ENCODE data around the gene TMEM150B. TPM values are rescaled to one million over a fixed set of nuclear protein-coding genes. Genes with fewer than 3 reads are reported as not detected.
A peak's percentile ranks its signal among the peaks of the same experiment; 100 is the strongest.

TMEM150B gene
- total RNA-seq, 5 donors from 2014 or later (not counting 1 experiment from before 2014, with no cell fraction given): 0.47 TPM; not detected in 4

DNA sequence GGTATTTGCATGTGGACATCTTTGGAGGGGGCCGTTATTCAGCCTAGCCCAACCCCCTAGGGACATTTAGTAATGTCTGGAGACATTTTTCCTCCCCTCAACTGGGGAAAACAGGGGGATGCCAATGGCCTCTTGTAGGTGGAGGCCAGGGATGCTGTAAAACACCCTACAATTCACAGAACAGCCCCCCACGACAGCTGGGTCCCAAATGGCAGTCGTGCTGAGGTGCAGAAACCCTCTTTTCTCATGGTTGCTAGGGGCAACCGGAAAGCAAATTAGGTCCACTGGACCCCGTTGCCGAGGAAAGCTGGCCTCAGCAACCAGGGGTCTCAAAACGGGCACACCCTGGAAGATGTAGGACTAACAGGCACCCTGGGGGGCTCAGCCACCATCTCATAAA is 14.6 kb downstream of the TMEM150B start:
- no peak for ATAC-seq (replicated peaks in 1 of 4)
- 88% methylated on average over 2 of the region's 7 CpGs for WGBS (ENCODE audit: insufficient coverage)
- Mint-ChIP-seq H3K27ac (no peak overlapping the region), H3K27me3 (no peaks in the 10 kb centered on the region), H3K9me3 (no peaks in the 10 kb centered on the region), H3K4me3 (no peak overlapping the region), H3K36me3 (no peaks in the 10 kb centered on the region), H3K4me1 (peaks cover 0 to 6% (median 3%) of the 10 kb centered on the region in 3 donors)
- no peaks in the 10 kb centered on the region for H3K27me3 ChIP-seq (replicated peaks in 1 of 2; ENCODE audit: control insufficient read depth in 2 of 2, extremely low read depth in 1 of 2, insufficient read depth in 2 of 2, low read length in 1 of 2)
- no peaks in the 10 kb centered on the region for H3K36me3 ChIP-seq (ENCODE audit: control insufficient read depth in 2 of 2, extremely low read depth in 1 of 2, insufficient read depth in 1 of 2, low read length in 1 of 2)
- no peak overlapping the region for H3K4me3 ChIP-seq (ENCODE audit: control insufficient read depth in 1 of 2, extremely low read depth in 1 of 2, low read length in 1 of 2)
- H3K27ac ChIP-seq (ENCODE audit: low read length): no peak overlapping the region
- no peak for DNase-seq
- POLR2A ChIA-PET: no interaction called here
- no peaks in the 10 kb centered on the region for H3K4me1 ChIP-seq (ENCODE audit: control insufficient read depth in 1 of 2, extremely low read depth in 1 of 2, insufficient read depth in 2 of 2, low read length in 2 of 2)
- CTCF ChIA-PET: no interaction called here
- H3K9me3 ChIP-seq: no peaks in the 10 kb centered on the region

DNA sequence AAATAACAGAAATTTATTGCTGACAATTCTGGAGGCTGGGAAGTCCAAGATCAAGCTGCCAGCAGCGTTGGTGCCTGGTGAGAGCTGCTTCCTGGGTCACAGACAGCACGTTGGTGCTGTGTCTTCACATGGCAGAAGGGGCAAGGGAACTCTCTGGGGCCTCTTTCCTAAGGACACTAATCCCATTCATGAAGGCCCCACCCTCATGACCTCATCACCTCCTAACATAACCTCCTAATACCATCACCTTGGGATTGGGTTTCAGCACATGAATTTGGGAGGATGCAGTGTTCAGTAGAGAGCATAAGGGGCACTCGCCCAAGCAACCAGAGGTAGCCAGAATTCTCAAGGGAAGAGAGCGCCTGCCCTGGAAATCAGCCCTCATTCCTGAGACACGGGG is 15.7 kb downstream of the TMEM150B start:
- DNase-seq: no peak
- Histone ChIP-seq H3K9me3 (no peaks in the 10 kb centered on the region), H3K27me3 (replicated peaks in 1 of 2; ENCODE audit: control insufficient read depth in 2 of 2, extremely low read depth in 1 of 2, insufficient read depth in 2 of 2, low read length in 1 of 2) (no peaks in the 10 kb centered on the region), H3K27ac (ENCODE audit: low read length) (no peak overlapping the region), H3K4me1 (ENCODE audit: control insufficient read depth in 1 of 2, extremely low read depth in 1 of 2, insufficient read depth in 2 of 2, low read length in 2 of 2) (no peaks in the 10 kb centered on the region), H3K4me3 (ENCODE audit: control insufficient read depth in 1 of 2, extremely low read depth in 1 of 2, low read length in 1 of 2) (no peak overlapping the region), H3K36me3 (ENCODE audit: control insufficient read depth in 2 of 2, extremely low read depth in 1 of 2, insufficient read depth in 1 of 2, low read length in 1 of 2) (no peaks in the 10 kb centered on the region)
- Mint-ChIP-seq H3K9me3 (no peaks in the 10 kb centered on the region), H3K4me3 (no peak overlapping the region), H3K36me3 (no peaks in the 10 kb centered on the region), H3K4me1 (peaks cover 2 to 6% (median 5%) of the 10 kb centered on the region in 3 donors), H3K27ac (no peak overlapping the region), H3K27me3 (no peaks in the 10 kb centered on the region)
- ATAC-seq (replicated peaks in 1 of 4): no peak
- 75% methylated on average over 5 of the region's 5 CpGs for WGBS (ENCODE audit: insufficient coverage)
- ChIA-PET POLR2A (interaction anchor here in 1 of 2 donors (0.6 kb wide), 1 partner anchor 17 kb away, joined by 3 read pairs; no protein-coding TSS in a partner anchor), CTCF (no interaction called here)

DNA sequence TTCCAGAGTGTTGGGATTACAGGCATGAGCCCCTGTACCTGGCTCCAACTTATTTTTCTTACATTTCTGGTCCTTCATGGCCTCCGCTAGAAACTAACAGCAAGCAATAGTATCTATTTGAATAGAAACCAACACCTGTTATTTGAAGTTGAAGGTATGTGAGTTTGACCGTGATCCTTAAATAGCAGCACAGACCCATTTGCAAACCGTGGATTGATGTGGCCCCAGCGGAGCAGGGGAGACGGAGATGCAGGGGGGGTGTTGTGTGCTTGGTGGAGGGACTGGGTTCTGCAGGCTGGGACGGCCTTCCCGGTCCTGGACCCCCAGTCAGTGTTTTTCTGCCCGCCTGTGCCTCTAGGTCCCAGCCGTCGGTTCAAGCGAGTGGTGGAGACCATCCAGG is 16.9 kb downstream of the TMEM150B start:
- Histone ChIP-seq H3K27me3 (replicated peaks in 1 of 2; ENCODE audit: control insufficient read depth in 2 of 2, extremely low read depth in 1 of 2, insufficient read depth in 2 of 2, low read length in 1 of 2) (no peaks in the 10 kb centered on the region), H3K4me3 (ENCODE audit: control insufficient read depth in 1 of 2, extremely low read depth in 1 of 2, low read length in 1 of 2) (no peak overlapping the region), H3K36me3 (ENCODE audit: control insufficient read depth in 2 of 2, extremely low read depth in 1 of 2, insufficient read depth in 1 of 2, low read length in 1 of 2) (no peaks in the 10 kb centered on the region), H3K4me1 (ENCODE audit: control insufficient read depth in 1 of 2, extremely low read depth in 1 of 2, insufficient read depth in 2 of 2, low read length in 2 of 2) (no peaks in the 10 kb centered on the region), H3K27ac (ENCODE audit: low read length) (no peak overlapping the region), H3K9me3 (no peaks in the 10 kb centered on the region)
- ATAC-seq (replicated peaks in 1 of 4): no peak
- Mint-ChIP-seq H3K27me3 (no peaks in the 10 kb centered on the region), H3K9me3 (no peaks in the 10 kb centered on the region), H3K4me1 (peaks cover 2 to 5% (median 2%) of the 10 kb centered on the region in 3 donors), H3K4me3 (no peak overlapping the region), H3K36me3 (no peaks in the 10 kb centered on the region), H3K27ac (no peak overlapping the region)
- no peak for DNase-seq
- WGBS (ENCODE audit: insufficient coverage): 91% methylated on average over 4 of the region's 11 CpGs
- CTCF ChIA-PET: no interaction called here
- POLR2A ChIA-PET: no interaction called here

DNA sequence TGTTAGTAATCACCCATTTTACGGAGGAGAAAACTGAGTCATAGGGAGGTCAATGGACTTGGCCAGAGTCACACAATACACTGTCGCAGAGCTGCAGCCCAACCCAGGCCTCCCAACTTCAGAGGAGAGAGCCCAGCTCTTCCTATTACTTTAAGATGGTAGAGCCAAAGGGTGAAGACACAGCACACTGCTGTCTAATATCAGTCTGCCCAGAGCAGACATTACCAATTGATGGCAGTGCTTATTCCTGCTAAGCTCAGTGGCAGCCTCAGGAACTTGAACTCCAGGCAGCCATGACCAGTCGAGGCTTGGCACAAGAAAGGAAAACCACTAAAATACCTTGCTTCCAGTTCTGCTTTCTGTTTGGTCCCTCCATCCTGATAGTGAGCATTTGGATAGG is 18.4 kb downstream of the TMEM150B start:
- no peaks in the 10 kb centered on the region for H3K36me3 ChIP-seq (ENCODE audit: control insufficient read depth in 2 of 2, extremely low read depth in 1 of 2, insufficient read depth in 1 of 2, low read length in 1 of 2)
- H3K27ac ChIP-seq (ENCODE audit: low read length): no peak overlapping the region
- Mint-ChIP-seq H3K27ac (no peak overlapping the region), H3K27me3 (no peaks in the 10 kb centered on the region), H3K36me3 (no peaks in the 10 kb centered on the region), H3K9me3 (no peaks in the 10 kb centered on the region), H3K4me3 (no peak overlapping the region), H3K4me1 (peaks cover 4 to 9% (median 6%) of the 10 kb centered on the region in 3 donors)
- no peak overlapping the region for H3K4me3 ChIP-seq (ENCODE audit: control insufficient read depth in 1 of 2, extremely low read depth in 1 of 2, low read length in 1 of 2)
- H3K9me3 ChIP-seq: no peaks in the 10 kb centered on the region
- H3K4me1 ChIP-seq (ENCODE audit: control insufficient read depth in 1 of 2, extremely low read depth in 1 of 2, insufficient read depth in 2 of 2, low read length in 2 of 2): peaks cover 0 to 11% of the 10 kb centered on the region in 2 experiments
- no peak for DNase-seq
- WGBS (ENCODE audit: insufficient coverage): no CpG with 5 or more reads among the region's 3 CpGs
- CTCF ChIA-PET: interaction anchor here in 1 of 2 donors (0.7 kb wide), 1 partner anchor 147 kb away, joined by 3 read pairs; no protein-coding TSS in a partner anchor
- POLR2A ChIA-PET: no interaction called here
- no peaks in the 10 kb centered on the region for H3K27me3 ChIP-seq (replicated peaks in 1 of 2; ENCODE audit: control insufficient read depth in 2 of 2, extremely low read depth in 1 of 2, insufficient read depth in 2 of 2, low read length in 1 of 2)
- ATAC-seq (replicated peaks in 1 of 4): no peak

DNA sequence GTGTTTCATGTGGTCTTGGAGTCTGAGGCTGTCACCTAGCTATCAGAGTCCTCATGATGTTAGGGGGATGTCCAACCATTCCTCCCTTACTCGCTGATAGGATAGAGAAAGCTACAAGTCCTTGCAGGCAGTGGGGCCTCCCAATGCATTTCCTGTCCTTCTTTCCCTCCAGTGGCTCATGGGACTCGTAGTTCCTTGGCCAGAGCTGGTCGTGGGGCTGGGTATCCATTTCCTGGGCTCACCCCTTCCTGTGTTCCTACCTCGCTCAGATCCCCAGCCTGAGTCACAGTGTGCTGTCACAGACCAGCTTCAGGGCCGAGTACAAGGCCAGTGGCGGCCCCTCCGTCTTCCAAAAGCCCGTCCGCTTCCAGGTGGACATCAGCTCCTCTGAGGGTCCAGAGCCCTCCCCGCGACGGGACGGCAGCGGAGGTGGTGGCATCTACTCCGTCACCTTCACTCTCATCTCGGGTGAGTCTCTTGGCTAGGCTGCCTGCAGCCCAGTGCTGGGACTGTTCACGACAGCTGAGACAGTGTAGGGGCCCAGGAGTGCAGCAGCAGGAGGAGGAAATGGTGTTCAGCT is 19.1 kb downstream of the TMEM150B start:
- H3K27me3 Mint-ChIP-seq: no peaks in the 10 kb centered on the region
- no peaks in the 10 kb centered on the region for H3K9me3 ChIP-seq
- CTCF ChIA-PET: no interaction called here

DNA sequence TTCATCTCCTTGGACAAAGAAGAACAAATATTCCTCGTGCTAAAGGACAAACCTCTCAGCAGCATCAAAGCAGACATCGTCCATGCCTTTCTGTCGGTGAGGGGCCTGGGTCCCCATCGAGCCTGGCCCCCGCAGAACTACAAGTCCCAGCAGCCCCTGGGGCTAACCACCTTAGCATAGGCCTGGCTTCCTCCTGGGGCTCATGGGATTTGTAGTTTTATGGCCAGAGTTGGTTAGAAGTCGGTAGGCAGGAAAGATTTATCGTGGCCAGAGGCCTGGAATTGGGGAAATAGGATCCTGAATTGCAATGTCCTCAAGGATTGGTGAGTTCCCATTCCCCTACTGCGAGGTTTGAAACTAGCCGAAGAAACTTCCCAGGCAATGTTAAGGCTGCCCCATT is 19.6 kb downstream of the TMEM150B start:
- no peak overlapping the region for H3K27ac Mint-ChIP-seq

More for the DNA sequence above, 19.1 kb downstream of the TMEM150B start:
- no peaks in the 10 kb centered on the region for H3K36me3 ChIP-seq (ENCODE audit: control insufficient read depth in 2 of 2, extremely low read depth in 1 of 2, insufficient read depth in 1 of 2, low read length in 1 of 2)
- ATAC-seq (replicated peaks in 1 of 4) (no peak), DNase-seq (no peak)
- peaks cover 0 to 6% of the 10 kb centered on the region in 2 experiments for H3K27me3 ChIP-seq (replicated peaks in 1 of 2; ENCODE audit: control insufficient read depth in 2 of 2, extremely low read depth in 1 of 2, insufficient read depth in 2 of 2, low read length in 1 of 2)
- 84% methylated on average over 11 of the region's 17 CpGs for WGBS (ENCODE audit: insufficient coverage)
- POLR2A ChIA-PET: no interaction called here
- Mint-ChIP-seq H3K9me3 (no peaks in the 10 kb centered on the region), H3K4me1 (peaks cover 10 to 13% (median 11%) of the 10 kb centered on the region in 3 donors), H3K27ac (no peak overlapping the region), H3K4me3 (no peak overlapping the region), H3K36me3 (no peaks in the 10 kb centered on the region)
- no peak overlapping the region for H3K4me3 ChIP-seq (ENCODE audit: control insufficient read depth in 1 of 2, extremely low read depth in 1 of 2, low read length in 1 of 2)
- no peak overlapping the region for H3K27ac ChIP-seq (ENCODE audit: low read length)
- peaks cover 0 to 17% of the 10 kb centered on the region in 2 experiments for H3K4me1 ChIP-seq (ENCODE audit: control insufficient read depth in 1 of 2, extremely low read depth in 1 of 2, insufficient read depth in 2 of 2, low read length in 2 of 2)

More for the DNA sequence above, 19.6 kb downstream of the TMEM150B start:
- ATAC-seq (replicated peaks in 1 of 4): peak; percentile 51 to 78 (median 61)
- no peaks in the 10 kb centered on the region for H3K36me3 Mint-ChIP-seq
- peaks cover 11 to 13% (median 11%) of the 10 kb centered on the region in 3 donors for H3K4me1 Mint-ChIP-seq
- ChIA-PET CTCF (no interaction called here), POLR2A (no interaction called here)
- H3K27me3 Mint-ChIP-seq: no peaks in the 10 kb centered on the region
- H3K4me1 ChIP-seq (ENCODE audit: control insufficient read depth in 1 of 2, extremely low read depth in 1 of 2, insufficient read depth in 2 of 2, low read length in 2 of 2): peaks cover 0 to 17% of the 10 kb centered on the region in 2 experiments
- no peak overlapping the region for H3K4me3 ChIP-seq (ENCODE audit: control insufficient read depth in 1 of 2, extremely low read depth in 1 of 2, low read length in 1 of 2)
- no peak overlapping the region for H3K4me3 Mint-ChIP-seq
- no peaks in the 10 kb centered on the region for H3K36me3 ChIP-seq (ENCODE audit: control insufficient read depth in 2 of 2, extremely low read depth in 1 of 2, insufficient read depth in 1 of 2, low read length in 1 of 2)
- H3K9me3 Mint-ChIP-seq: no peaks in the 10 kb centered on the region
- no peak overlapping the region for H3K27ac ChIP-seq (ENCODE audit: low read length)
- H3K27me3 ChIP-seq (replicated peaks in 1 of 2; ENCODE audit: control insufficient read depth in 2 of 2, extremely low read depth in 1 of 2, insufficient read depth in 2 of 2, low read length in 1 of 2): peaks cover 0 to 10% of the 10 kb centered on the region in 2 experiments
- H3K9me3 ChIP-seq: no peaks in the 10 kb centered on the region
- peak; percentile 18 to 71 (median 49) for DNase-seq
- 73% methylated on average over 6 of the region's 9 CpGs for WGBS (ENCODE audit: insufficient coverage)
